ENCODE measurements around the gene ATP1A1. TPM values are rescaled to one million over a fixed set of nuclear protein-coding genes. Genes with fewer than 3 reads are reported as not detected.

The ATP1A1 gene
- total RNA-seq, 2 donors from 2014 or later: 718 to 936 TPM

DNA sequence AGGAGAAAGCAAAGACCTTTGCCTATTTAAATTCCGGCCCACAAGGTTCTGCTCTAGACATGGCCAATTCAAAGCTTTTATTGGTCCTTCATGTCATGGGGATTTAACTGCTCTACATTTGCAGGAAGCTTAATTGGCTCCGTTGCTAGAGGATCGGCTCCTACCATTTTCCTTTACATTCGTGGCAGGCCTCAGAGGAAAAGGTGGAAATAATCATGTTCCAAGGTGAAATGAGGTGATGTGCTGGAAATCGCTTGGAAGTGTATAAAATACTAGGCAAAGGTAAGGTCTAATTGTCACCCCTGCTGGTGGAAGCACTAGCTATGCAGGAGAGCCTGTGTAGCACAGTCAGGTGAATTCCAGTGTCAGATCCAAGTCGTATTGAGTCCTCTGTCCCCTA lies 55.5 kb downstream of the ATP1A1 start:
- Histone ChIP-seq H3K36me3 (no peaks in the 10 kb centered on the region), H3K9me3 (no peaks in the 10 kb centered on the region), H3K27ac (no peak overlapping the region), H3K4me1 (no peaks in the 10 kb centered on the region), H3K4me3 (no peak overlapping the region), H3K9ac (ENCODE audit: low read depth in 2 of 2, low read length in 2 of 2) (no peak overlapping the region), H3K27me3 (no peaks in the 10 kb centered on the region)
- DNase-seq: no peak
- intact Hi-C loops (cut with DNase I): loop anchor here (10.0 kb wide), 1 partner anchor 46 kb away; no protein-coding TSS in a partner anchor
- no peak for TF ChIP-seq CTCF (IDR thresholded peaks at IDR 0.05)

DNA sequence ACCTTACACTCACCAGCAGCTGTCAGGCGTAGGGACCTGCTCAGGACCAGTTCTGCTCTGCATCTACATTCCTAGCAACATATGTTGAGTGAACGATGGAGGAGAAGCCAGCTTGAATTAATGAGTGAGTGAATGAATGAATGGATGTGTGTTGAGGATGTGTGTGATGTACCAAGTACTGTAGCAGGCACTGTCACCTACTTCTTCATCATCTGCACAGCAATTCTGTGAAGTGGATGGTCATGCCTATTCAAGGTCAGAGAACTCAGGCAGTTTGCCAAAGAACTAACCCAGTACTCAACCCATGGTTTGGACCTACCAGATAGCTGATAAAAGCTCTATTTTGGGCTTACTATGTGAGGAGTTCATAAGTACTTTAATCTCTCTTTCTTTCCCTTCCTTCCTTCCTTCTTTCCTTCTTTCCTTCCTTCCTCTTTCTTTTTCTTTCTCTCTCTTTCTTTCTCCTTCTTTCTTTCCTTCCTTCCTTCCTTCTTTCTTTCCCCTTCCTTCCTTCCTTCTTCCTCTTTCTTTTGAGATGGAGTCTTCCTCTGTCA lies 56.9 kb downstream of the ATP1A1 start:
- TF ChIP-seq CTCF (IDR thresholded peaks at IDR 0.05): no peak
- Histone ChIP-seq H3K36me3 (no peaks in the 10 kb centered on the region), H3K9me3 (no peaks in the 10 kb centered on the region), H3K27ac (no peak overlapping the region), H3K27me3 (no peaks in the 10 kb centered on the region), H3K9ac (ENCODE audit: low read depth in 2 of 2, low read length in 2 of 2) (no peak overlapping the region), H3K4me3 (no peak overlapping the region), H3K4me1 (no peaks in the 10 kb centered on the region)
- intact Hi-C loops (cut with DNase I): loop anchor here (10.0 kb wide), 1 partner anchor 45 kb away; no protein-coding TSS in a partner anchor
- no peak for DNase-seq

DNA sequence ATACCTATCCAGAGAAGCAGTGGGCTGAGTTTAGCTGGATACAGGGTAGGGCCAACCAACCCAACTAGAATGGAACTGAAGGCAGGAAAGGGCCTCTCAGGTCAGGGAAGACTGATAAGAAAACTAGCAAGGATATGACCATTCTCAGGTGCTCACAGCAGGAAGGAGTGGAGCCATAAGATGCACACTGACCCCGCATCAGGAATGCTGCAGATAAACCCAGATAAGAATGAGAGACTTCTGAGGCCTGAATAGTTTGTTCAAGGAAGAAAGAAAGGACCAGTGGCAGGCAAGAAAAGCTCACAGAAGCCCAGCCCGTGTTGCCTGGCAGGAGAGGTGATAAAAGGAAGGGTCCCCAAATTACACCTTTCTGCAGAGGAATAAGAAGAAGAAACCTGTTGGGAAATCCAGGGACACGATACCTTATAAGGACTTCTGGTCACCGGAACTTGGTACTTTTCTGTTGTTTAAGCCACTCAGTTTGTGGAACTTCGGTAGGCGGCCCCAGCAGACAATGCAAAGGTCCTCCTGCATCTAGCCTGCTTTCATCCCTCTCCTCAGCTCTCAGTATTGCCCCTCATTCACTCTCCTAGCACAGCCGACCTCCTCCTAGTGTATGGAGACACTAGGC lies 58.9 kb downstream of the ATP1A1 start:
- Histone ChIP-seq H3K4me3 (no peak overlapping the region), H3K27me3 (no peaks in the 10 kb centered on the region), H3K27ac (no peak overlapping the region), H3K9me3 (no peaks in the 10 kb centered on the region), H3K4me1 (no peaks in the 10 kb centered on the region), H3K36me3 (no peaks in the 10 kb centered on the region), H3K9ac (ENCODE audit: low read depth in 2 of 2, low read length in 2 of 2) (no peak overlapping the region)
- no peak for DNase-seq
- intact Hi-C loops (cut with DNase I): no loop called here
- TF ChIP-seq CTCF (IDR thresholded peaks at IDR 0.05): no peak

- Histone ChIP-seq H3K27me3 (no peaks in the 10 kb centered on the region), H3K36me3 (no peaks in the 10 kb centered on the region), H3K9me3 (no peaks in the 10 kb centered on the region), H3K4me3 (no peak overlapping the region), H3K4me1 (no peaks in the 10 kb centered on the region), H3K9ac (ENCODE audit: low read depth in 2 of 2, low read length in 2 of 2) (peak overlapping the region in 1 of 2 donors; percentile 47), H3K27ac (peak overlapping the region; percentile 9)
- DNase-seq: no peak
- TF ChIP-seq CTCF (IDR thresholded peaks at IDR 0.05): no peak
- intact Hi-C loops (cut with DNase I): no loop called here
These were observed 59.7 kb downstream of the ATP1A1 start for GRCh38 chr1:116432655-116433265.

- Histone ChIP-seq H3K9me3 (no peaks in the 10 kb centered on the region), H3K27ac (peak overlapping the region; percentile 9), H3K27me3 (no peaks in the 10 kb centered on the region), H3K9ac (ENCODE audit: low read depth in 2 of 2, low read length in 2 of 2) (peak overlapping the region in 1 of 2 donors; percentile 47), H3K4me3 (no peak overlapping the region), H3K4me1 (no peaks in the 10 kb centered on the region), H3K36me3 (no peaks in the 10 kb centered on the region)
- no peak for TF ChIP-seq CTCF (IDR thresholded peaks at IDR 0.05)
- intact Hi-C loops (cut with DNase I): no loop called here
- DNase-seq: peak; percentile 45
These were observed 60.5 kb downstream of the ATP1A1 start for GRCh38 chr1:116433275-116434257.
